HepG2 (cell line): Measurements from ENCODE around the gene CALU. TPM values are rescaled to one million over a fixed set of nuclear protein-coding genes. Genes with fewer than 3 reads are reported as not detected.

Source experiments
- BCLAF1 ChIP-seq: fragments of 450-650 bp; IDR thresholded peaks from 2 replicates; pipeline ENCODE4 v1.6.1; 2017; ENCODE audit warnings: mild to moderate bottlenecking
- CCDC6 ChIP-seq: sonication (generic); formaldehyde crosslinking; IDR thresholded peaks from 2 replicates; pipeline ENCODE4 v1.8.1; 2022; ENCODE audit warnings: mild to moderate bottlenecking, missing genetic modification reagents, moderate library complexity
- HNF4A ChIP-seq: sonication (generic); formaldehyde crosslinking; IDR thresholded peaks from 2 replicates; pipeline ENCODE4 v1.4.0; 2020; ENCODE audit warnings: missing genetic modification reagents
- KLF16 ChIP-seq, 2 experiments: sonication (generic) in 1 of 2; formaldehyde crosslinking in 1 of 2; IDR thresholded peaks; 2 replicates each; pipeline versions ENCODE4 v1.6.1 to v1.8.0; 2016 to 2023; ENCODE audit warnings: missing genetic modification reagents in 2 of 2, missing compliant biosample characterization in 1 of 2
- NR2F1 ChIP-seq, 2 experiments: fragments of 450-650 bp in 1 of 2; formaldehyde crosslinking in 1 of 2; IDR thresholded peaks; 2 replicates each; pipeline versions ENCODE4 v1.5.0 to v1.6.1; 2016 to 2020; ENCODE audit warnings: mild to moderate bottlenecking in 1 of 2, missing compliant biosample characterization in 1 of 2, missing genetic modification reagents in 1 of 2, moderate library complexity in 1 of 2
- PHF8 ChIP-seq: sonication (generic); formaldehyde crosslinking; IDR thresholded peaks from 2 replicates; pipeline ENCODE4 v1.5.0; 2020; ENCODE audit warnings: missing genetic modification reagents
- RBM22 ChIP-seq: fragments of 200-400 bp; formaldehyde crosslinking; optimal IDR thresholded peaks from 2 replicates; pipeline ENCODE3; 2017; ENCODE audit warnings: mild to moderate bottlenecking, low read length, moderate library complexity
- THAP9 ChIP-seq: sonication (generic); formaldehyde crosslinking; IDR thresholded peaks from 2 replicates; pipeline ENCODE4; 2020; ENCODE audit warnings: missing genetic modification reagents, mild to moderate bottlenecking, borderline replicate concordance
- ZFP41 ChIP-seq: sonication (generic); formaldehyde crosslinking; IDR thresholded peaks from 2 replicates; pipeline ENCODE4 v1.4.0; 2020; ENCODE audit warnings: mild to moderate bottlenecking, missing genetic modification reagents, borderline replicate concordance
- ZFYVE20 ChIP-seq: sonication (generic); formaldehyde crosslinking; IDR thresholded peaks from 2 replicates; pipeline ENCODE4 v1.8.0; 2023; ENCODE audit warnings: low read depth, mild to moderate bottlenecking, moderate library complexity, missing genetic modification reagents, borderline replicate concordance
- ZKSCAN1 ChIP-seq: fragments of 150-350 bp; IDR thresholded peaks from 2 replicates; pipeline ENCODE4 v1.6.1; 2014; ENCODE audit warnings: low read length
- ZNF18 ChIP-seq: sonication (generic); formaldehyde crosslinking; IDR thresholded peaks from 2 replicates; pipeline ENCODE4 v1.8.0; 2022; ENCODE audit warnings: mild to moderate bottlenecking, missing genetic modification reagents; ENCODE audit not compliant: insufficient replicate concordance
- ZNF615 ChIP-seq: sonication (generic); formaldehyde crosslinking; IDR thresholded peaks from 2 replicates; pipeline ENCODE4 v1.5.0; 2020; ENCODE audit warnings: mild to moderate bottlenecking, missing genetic modification reagents, borderline replicate concordance
- ZNF768 ChIP-seq: sonication (generic); formaldehyde crosslinking; IDR thresholded peaks from 2 replicates; pipeline ENCODE4 v1.4.0; 2020; ENCODE audit warnings: missing genetic modification reagents
- ZNF775 ChIP-seq: sonication (generic); formaldehyde crosslinking; IDR thresholded peaks from 2 replicates; pipeline ENCODE4 v1.4.0; 2020; ENCODE audit warnings: missing genetic modification reagents, mild to moderate bottlenecking, moderate library complexity, borderline replicate concordance
- ZNF784 ChIP-seq: sonication (generic); formaldehyde crosslinking; IDR thresholded peaks from 2 replicates; pipeline ENCODE4 v1.5.1; 2020; ENCODE audit warnings: missing genetic modification reagents, mild to moderate bottlenecking, borderline replicate concordance
- ZSCAN30 ChIP-seq: sonication (generic); formaldehyde crosslinking; IDR thresholded peaks from 2 replicates; pipeline ENCODE4 v1.5.0; 2020; ENCODE audit warnings: mild to moderate bottlenecking, missing genetic modification reagents
- ZSCAN31 ChIP-seq: sonication (generic); formaldehyde crosslinking; IDR thresholded peaks from 2 replicates; pipeline ENCODE4 v1.5.0; 2020; ENCODE audit warnings: low read depth, mild to moderate bottlenecking, missing genetic modification reagents
- polyA plus RNA-seq, 8 experiments: library from polyadenylated mRNA; depleted of rRNA in 3 of 8; stranded (reverse) in 7 of 8; unstranded in 1 of 8; fragments of >200 nt; fragmentation: Illumina TruSeq in 4 of 8; extraction: Trizol in 4 of 8; gene quantifications; 2 replicates each; pipeline versions ENCODE4 v1.2.1 to v1.2.3, GENCODE V29; 2011 to 2016; ENCODE audit warnings: low read depth in 4 of 8, missing spikeins in 1 of 8, mixed read lengths in 1 of 8; ENCODE audit not compliant: insufficient read depth in 1 of 8
- total RNA-seq, 5 experiments: library from RNA; depleted of rRNA; stranded (reverse); fragments of >200 nt; fragmentation: Illumina TruSeq; extraction: Trizol; gene quantifications; 2 replicates each; pipeline ENCODE4 v1.2.3, GENCODE V29; 2016; ENCODE audit warnings: low read depth in 1 of 5
- TF ChIP-seq, protein P1 (sequence below): sonication (generic); formaldehyde crosslinking; IDR thresholded peaks from 2 replicates; pipeline ENCODE4 v1.4.0; 2020; ENCODE audit warnings: missing genetic modification reagents

CALU gene
- total and polyA plus RNA-seq, 2 of the 13 experiments (the other 11 are each of a cell fraction or from before 2014, with no cell fraction given): 198 to 252 TPM

DNA sequence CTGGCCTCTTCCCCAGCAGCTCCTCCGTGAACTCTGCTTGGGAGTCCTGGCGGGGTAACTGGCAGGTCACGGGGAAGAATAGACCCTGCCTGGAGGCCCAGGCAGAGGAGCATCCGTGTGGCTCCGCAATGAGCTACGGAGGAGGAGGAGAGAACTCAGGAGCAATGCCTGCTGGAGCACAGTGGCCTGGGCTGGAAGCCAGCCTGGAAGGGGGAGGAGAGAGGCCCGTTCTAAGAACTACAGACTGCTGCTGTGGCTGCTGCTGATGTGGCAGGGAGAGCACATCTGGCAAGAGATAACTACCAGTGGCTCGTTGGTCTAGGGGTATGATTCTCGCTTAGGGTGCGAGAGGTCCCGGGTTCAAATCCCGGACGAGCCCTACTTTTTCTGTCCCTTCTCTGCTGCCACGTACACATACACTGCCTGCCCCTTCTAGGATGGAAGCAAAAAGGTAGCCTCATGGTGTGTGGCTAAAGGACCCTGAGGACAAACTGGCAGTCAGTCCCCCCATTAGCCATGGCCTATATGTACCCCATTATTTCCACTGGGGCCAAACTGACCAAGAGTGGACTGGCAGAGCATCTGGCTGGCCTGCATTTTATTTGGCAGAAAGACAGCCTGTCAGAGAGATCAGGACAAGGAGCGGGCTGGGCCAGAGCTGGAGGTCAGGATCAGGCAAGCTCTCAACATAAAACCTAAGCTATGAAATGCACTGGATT is 44.1 kb downstream of the CALU start (continued):
- no peak for TF ChIP-seq ZFYVE20 (CRISPR knock-in tag)
- TF ChIP-seq, protein P1, sequence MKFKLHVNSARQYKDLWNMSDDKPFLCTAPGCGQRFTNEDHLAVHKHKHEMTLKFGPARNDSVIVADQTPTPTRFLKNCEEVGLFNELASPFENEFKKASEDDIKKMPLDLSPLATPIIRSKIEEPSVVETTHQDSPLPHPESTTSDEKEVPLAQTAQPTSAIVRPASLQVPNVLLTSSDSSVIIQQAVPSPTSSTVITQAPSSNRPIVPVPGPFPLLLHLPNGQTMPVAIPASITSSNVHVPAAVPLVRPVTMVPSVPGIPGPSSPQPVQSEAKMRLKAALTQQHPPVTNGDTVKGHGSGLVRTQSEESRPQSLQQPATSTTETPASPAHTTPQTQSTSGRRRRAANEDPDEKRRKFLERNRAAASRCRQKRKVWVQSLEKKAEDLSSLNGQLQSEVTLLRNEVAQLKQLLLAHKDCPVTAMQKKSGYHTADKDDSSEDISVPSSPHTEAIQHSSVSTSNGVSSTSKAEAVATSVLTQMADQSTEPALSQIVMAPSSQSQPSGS (CRISPR knock-in tag): no peak
- TF ChIP-seq PHF8: peak; percentile 12; the same call in 1 of the 2 replicates
- 0 out of 4 replicates have a peak, but pooled peaks of 1 of the 2 experiments have one; percentile 38 for TF ChIP-seq KLF16 (CRISPR knock-in tag; IDR thresholded peaks at IDR 0.05)
- TF ChIP-seq ZSCAN30 (CRISPR knock-in tag): no peak
- TF ChIP-seq ZNF615 (CRISPR knock-in tag): no peak
- TF ChIP-seq NR2F1 (CRISPR knock-in tag; IDR thresholded peaks at IDR 0.05): no peak
- TF ChIP-seq ZKSCAN1: no peak
- TF ChIP-seq HNF4A: no peak
- no peak for TF ChIP-seq ZSCAN31 (CRISPR knock-in tag)
- no peak for TF ChIP-seq ZNF784
- no peak for TF ChIP-seq CCDC6
- no peak for TF ChIP-seq ZNF18
- no peak for TF ChIP-seq BCLAF1
- no peak for TF ChIP-seq ZFP41 (CRISPR knock-in tag)
- no peak for TF ChIP-seq ZNF775 (CRISPR knock-in tag)
- TF ChIP-seq ZNF768: no peak
- peak; percentile 59 for TF ChIP-seq RBM22
- no peak for TF ChIP-seq THAP9 (CRISPR knock-in tag)
